GM18502 (cell line): ENCODE measurements around the gene CPD.

Source experiments
- ATAC-seq: cut with Tn5 transposase; IDR thresholded peaks from one replicate; pipeline ENCODE4 v1.9.1; 2021; ENCODE audit warnings: mild to moderate bottlenecking; ENCODE audit not compliant: unreplicated experiment, poor library complexity

The CPD gene

DNA sequence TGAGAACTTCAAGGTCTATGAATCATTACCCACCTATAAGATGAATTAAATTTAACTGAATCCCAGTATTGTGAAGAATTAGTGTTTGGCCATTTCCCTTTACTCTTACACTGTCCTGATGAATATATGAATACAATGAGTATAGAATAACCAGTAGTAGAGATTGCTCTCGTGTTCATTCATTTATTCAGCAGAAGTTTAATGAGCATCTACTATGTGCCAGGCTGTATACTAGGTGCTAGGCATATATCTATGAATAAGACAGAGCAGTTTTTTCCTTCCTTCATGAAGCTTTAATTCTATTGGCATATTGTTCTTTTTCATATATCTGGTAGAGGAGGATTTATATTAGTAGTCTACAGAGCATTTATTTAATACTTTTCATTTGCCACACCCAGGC, 104.4 kb downstream of the CPD start:
- ATAC-seq: no peak

DNA sequence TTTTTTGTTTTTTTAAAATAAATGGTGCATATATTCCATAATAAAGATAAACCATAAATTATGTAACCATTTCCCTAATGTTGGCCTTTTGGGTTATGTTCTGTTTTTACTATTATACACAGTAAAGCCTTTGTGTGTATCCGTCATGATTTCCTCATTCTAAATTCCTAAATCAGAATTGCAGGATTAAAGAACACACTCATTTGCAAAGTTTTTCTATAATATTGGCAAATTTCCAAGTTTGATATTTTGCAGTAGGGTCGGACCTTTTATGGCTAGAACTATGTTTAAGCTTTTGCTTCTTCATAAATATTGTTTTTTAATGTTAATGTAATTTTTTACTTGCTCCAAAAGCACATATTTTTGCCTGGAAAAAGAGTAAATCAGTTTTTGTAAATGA, 115.1 kb downstream of the CPD start:
- ATAC-seq: no peak

DNA sequence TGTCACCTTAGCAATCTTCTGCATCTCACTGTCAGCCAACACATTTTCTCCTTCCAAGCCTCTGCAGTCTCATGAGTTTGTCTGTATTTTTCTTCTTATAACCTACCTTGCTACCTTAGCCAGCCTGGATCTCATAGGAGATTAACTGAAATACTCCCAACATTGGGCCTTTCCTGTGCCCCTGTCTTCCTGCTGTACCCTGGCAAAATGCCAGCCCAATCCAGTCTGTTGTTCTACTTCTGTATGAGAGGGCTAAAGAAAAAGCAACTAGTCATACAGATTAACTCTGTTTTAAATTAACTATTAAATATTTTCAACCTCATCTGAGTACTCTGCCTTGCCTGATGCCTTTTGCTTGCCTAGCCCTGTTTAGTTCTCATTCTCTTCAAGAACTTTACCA, 116.9 kb downstream of the CPD start:
- no peak for ATAC-seq

DNA sequence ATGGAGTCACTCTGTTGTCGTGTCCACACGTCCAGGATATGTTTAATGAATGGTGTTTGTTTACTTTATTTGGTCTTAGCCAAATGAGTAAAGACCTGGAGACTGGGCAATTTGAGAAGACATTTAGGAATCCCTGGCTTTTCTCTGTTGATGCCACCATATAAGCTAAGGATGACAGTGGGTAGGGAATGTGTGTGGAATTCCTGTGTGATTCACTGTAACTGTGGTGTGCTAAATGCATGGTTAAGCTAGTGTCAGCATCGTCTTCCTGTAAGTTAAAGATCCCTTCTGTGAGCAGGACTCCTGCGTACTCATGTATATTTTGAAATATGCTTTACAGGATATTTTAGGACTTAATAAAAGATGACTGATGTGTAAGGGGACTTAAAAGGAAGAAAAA, 124.8 kb downstream of the CPD start:
- no peak for ATAC-seq

DNA sequence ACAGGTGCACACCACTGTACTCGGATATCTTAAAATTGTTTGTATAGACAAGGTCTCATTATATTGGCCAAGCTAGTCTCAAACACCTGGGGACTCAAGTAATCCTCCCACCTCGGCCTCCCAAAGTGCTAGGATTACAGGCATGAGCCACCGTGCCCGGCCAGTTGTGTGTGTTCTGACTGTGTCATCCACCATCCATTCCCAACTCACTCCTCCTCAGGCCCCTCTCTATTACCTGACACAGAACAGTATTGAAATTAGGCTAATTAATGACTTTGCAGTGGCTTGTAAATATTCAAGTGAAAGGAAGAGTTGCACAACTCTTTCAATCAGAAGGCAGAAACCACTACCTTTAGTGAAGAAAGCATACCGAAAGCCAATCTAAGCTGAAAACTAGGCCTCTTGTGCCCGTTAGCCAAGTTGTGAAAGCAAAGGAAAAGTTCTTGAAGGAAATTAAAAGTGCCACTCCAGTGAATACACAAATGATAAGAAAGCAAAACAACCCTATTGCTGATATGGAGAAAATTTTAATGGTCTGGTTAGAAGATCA, 127.2 kb downstream of the CPD start:
- ATAC-seq: no peak

DNA sequence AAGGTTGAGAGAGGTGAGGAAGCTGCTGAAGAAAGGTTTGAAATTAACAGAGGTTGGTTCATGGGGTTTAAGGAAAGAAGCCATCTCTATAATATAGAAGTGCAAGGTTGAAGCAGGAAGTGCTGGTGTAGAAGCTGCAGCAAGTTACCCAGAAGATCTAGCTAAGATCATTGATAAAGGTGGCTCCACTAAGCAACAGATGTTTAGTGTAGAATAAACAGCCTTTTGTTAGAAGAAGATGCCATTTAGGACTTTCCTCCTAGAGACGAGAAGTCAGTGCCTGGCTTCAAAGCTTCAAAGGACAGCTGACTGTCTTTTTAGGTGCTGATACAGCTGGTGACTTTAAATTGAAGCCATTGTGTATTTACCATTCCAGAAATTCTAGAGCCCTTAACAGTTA, 127.8 kb downstream of the CPD start:
- no peak for ATAC-seq

DNA sequence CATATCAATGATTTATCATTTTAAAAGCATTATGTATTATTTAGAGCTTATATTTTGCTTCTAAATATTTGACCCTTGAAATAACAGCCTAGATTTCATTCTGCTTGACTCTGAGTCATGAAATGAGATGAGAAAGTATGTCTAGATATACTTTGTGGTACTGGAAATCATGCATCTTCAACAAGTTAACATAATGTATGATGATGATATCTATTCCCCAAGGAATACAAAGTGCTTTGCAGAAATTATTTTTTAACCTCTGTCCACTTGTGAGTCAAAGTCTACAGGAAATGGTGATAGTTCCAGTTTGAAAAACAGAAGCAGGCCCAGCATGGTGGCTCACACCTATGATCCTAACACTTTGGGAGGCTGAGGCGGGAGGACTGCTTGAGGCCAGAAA, 134.6 kb downstream of the CPD start:
- ATAC-seq: no peak

DNA sequence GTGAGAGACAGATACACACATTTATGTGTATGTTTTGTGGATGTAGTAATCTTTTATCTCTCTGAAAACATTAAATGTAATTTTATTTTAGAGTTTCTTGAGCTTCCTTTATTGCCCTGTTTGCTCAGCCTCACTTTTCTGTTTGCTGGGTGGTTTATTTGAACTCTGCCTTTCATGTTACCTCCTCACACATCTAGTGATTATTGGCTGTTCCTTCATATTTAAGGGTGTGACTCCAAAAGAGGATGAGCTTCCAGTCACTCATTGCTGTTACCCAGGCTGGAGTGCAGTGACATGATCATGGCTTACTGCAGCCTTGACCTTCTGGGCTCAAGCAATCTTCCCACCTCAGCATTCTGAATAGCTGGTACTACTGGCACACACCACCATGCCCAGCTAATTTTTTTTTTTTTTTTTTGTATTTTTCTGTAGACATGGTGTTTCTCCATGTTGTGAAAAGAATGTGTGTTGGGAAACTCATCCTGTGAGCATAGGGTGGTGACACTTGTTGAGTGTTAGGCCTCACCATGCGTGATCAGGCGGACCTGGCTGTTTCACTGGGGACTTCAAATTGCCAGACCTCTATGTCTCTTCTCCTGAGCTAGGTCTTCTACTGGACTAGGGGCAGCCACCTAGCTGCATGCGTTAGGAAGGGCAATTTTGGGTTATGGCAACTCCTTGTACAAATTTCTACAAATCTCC, 136.3 kb downstream of the CPD start:
- ATAC-seq: no peak

DNA sequence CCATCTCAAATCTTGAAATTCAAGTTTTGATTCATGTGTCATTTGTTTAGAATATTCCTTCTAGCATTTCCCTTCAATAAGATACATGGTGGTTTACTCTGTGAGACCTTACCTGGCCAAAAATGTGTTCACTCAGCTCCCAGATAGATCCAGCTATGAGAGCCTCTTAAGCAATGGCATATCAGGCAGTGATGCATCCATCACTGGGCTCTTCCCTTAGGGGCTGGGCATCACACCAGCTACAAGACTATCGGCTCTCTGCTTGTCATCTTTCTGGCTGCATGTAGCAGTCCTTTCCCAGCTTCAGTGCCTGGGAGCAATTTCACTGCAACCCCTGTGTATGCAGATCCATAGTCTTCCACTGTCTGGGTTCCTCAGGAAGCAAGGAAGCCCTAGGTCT, 139.1 kb downstream of the CPD start:
- no peak for ATAC-seq

DNA sequence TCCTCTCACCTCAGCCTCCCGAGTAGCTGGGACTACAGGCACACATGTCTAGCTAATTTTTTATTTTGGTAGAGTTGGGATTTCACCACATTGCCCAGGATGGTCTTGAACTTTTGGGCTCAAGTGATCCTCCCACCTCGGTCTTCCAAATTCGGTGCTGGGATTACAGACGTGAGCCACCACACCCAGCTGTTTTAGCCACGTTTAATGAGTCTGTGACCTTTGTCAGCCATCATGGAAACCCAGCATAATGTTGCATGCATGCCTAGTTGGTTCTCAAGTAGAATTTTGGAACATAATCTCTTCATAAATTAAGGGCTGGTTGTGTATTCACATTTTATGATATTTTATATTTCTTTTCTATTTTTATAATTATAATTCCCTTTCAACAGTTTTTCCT, 140.4 kb downstream of the CPD start:
- ATAC-seq: no peak
